Stimulated activated naive CD4-positive, alpha-beta T cell treated with Interleukin-2 at 50 U/mL for 16 hours (primary cell): ENCODE data around the gene DGKQ.
A peak's percentile ranks its signal among the peaks of the same experiment; 100 is the strongest.

Source experiments
- DNase-seq: peaks from one replicate; lab custom pipeline; 2025; lab: John Stamatoyannopoulos, UW

The DGKQ gene

GRCh38 chr4:995311-996026, 22.1 kb upstream of the DGKQ start:
- no peak for DNase-seq

GRCh38 chr4:993111-994029, 20.0 kb upstream of the DGKQ start, which contains the start of gene SLC26A1:
TSS of gene SLC26A1 (minus strand) at chr4:993404. CDS start at chr4:991703, 1,701 bp downstream.
- no peak for DNase-seq

DNA sequence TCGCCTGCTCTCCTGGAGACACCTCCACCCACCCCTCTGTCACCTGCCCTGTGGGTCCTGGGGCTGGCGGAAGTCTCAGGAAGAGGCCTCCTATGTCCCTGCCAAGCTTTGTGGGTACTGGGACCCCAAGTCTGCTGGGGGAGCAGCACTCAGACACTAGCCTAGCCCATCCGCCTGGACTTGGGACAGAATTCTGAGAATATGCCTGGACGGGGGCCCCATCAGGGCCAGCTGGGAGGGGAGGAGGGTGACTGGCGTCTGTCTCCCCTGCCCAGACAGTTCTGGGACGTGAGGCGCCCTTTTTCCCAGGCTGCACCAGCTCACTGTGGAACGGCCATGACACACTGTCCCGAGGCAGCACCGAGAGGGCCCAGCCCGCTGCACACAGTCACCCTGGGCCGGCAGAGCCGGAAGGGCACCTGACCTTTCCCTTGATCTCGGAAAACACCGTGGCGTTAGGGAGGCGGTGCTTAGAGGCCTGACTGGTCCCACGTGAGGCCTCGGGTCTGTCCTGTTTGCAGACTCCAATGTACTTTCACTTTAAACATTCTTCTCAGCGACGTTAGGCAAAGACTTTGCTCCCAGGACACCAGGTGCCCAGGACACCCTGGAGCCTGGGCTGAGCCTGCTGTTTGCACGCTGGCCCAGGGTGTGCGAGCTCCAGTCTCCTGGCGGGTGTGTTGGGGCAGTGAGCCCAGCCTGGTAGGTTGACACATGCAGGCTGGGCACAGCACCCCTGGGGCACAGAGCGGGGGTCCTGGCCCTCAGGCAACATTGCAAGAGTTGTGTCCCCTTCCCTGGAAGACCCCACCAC, 19.1 kb upstream of the DGKQ start:
- no peak for DNase-seq

GRCh38 chr4:991451-992296, 18.3 kb upstream of the DGKQ start:
- DNase-seq: no peak

- no peak for DNase-seq
These were observed 17.5 kb upstream of the DGKQ start for GRCh38 chr4:990746-991367.

DNA sequence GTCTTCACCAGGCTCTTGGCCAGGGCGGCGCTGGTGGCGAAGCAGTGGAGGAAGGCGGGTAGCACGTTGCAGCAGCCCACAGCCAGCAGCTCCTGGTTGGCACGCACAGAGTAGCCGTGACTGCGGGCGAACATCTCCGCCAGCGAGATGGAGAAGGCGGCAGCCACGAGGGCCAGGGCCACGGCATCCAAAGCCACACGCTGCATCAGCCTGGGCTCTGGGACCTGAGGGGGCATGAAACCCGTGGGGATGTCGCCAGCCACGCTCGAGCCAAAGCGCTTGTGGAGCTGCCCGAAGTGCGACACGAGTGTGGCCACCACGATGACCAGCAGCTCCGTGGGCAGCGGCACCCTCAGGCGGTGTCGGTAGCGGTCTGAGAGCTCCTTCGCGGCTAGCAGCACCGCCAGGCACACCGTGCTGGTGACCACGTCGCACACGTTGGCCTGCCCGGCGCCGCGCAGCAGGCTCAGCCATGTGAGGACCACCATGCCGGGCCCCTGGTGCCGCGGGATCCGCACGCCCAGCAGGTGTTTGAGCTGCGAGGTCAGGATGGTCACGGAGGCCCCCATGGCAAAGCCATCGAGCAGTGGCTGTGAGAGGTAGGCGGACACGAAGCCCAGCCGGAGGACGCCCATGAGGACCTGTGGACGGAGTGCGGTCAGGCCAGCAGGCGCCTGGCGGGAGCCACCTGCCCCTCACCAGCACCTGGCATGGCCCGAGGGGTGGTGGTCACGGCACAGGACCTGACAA, 16.5 kb upstream of the DGKQ start:
- DNase-seq: no peak

GRCh38 chr4:988726-989721, 15.7 kb upstream of the DGKQ start:
- no peak for DNase-seq

GRCh38 chr4:987624-988513, 14.5 kb upstream of the DGKQ start:
- no peak for DNase-seq

DNA sequence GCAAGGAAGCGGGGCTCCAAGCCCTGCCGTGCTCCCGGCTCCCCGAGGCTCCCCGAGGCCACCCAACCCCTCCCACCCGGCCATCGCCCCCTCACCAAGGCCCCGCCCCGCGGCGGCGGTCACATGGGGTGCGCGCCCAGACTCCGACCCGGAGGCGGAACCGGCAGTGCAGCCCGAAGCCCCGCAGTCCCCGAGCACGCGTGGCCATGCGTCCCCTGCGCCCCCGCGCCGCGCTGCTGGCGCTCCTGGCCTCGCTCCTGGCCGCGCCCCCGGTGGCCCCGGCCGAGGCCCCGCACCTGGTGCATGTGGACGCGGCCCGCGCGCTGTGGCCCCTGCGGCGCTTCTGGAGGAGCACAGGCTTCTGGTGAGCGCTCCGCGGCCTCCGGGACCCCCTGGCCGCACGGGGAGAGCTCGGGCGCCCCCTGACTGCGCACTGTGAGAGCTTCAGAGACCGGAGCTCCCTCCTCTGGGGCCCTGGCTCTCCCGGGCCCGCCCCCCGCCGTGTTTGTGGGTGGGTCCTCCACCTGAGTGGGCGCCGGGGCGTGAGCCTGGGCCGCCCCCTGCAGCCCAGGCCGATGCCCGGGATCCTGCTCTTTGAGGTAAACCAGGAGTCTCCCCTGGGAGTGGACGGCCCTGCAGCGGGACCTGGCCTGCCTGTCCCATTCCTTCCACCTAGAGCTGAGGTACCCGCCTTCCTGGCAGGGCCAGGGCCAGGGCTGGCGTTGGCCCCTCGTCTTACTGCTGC, 13.7 kb upstream of the DGKQ start, which contains the start of gene IDUA:
Gene IDUA (plus strand): TSS at position 166 of the 745 bp plus-strand sequence. CDS start 41 bp downstream, at position 207.
- peak; percentile 83 for DNase-seq

DNA sequence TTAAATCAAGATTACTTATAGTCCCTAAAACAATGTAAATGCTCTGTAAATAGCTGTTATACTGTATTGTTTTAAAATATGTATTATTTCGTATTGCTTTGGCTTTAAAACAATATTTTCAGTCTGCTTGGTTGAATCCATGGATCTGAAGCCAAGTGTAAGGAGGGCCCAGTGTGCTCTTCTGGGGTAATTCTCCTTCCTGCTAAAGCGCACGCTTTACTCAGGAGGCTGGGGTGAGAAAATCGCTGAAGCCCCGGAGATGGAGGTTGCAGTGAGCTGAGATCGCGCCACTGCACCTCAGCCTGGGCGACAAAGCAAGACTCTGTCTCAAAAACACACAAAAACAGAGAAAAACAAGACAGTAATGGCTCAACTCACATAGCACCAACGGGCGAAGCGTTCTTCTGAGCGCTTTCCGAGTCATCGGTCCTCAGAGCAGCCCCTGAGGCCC, 13.1 kb upstream of the DGKQ start:
- DNase-seq: no peak

DNA sequence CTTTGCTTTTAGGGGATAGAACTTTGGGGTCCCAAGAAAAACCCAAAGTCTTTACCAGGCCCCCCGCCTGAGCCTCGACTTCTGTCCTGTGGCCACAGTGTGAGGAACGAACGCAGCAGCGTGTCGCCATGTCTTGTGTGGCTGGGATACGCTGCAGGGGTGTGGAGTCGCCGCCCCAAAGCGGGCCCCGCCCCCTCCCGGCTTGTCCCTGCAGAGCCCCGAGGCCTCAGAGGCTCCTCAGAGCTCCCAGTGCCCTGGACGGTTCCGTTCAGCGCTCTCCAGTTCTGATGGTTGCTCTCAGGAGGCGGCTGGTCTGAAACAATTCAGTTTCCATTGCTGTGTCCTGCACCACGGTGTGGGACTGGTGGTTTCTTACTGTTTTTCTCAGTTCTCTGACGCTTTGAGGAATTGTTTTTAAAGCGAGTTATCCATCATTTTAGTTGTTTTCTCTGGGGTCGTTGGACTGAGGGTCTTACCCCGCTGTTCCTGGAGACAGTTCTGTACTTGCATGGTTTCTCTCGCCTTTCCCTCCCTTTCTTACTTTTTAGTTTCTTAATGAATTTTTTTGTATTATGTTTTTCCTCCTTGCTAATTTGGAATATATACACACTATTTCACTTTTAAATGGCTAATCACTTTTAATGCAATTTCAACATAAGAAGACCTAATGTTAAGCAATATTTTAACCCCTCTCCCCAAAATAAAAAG, 11.9 kb upstream of the DGKQ start:
- peak; percentile 69 for DNase-seq

- DNase-seq: no peak
These were observed 11.1 kb upstream of the DGKQ start for GRCh38 chr4:984336-985054.

- DNase-seq: no peak
These were observed 9.4 kb upstream of the DGKQ start for GRCh38 chr4:982814-983213.

DNA sequence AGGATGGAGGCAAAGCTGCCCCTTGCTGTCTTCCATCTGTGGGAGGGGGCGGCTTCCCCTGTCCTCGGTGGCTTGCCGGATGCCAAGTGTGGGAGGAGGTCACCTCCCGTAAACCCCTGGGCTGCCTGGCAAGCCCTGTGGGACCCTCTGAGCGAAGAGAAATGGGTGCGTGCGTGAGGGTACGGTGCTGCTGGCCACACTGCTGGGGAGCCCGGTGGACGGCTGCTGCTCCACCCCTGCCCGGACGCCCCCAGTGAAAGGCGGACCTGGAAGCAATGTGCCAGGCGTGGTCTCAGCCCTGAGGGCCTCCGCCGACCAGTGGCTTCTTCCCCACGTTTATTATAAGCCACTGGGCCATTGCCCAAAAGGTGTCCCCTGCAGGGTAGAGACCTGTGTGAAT, 8.9 kb upstream of the DGKQ start:
- no peak for DNase-seq

- no peak for DNase-seq
These were observed 5.8 kb upstream of the DGKQ start for GRCh38 chr4:978957-979701.
